Measurements from ENCODE around the gene TLDC2.
A peak's percentile ranks its signal among the peaks of the same experiment; 100 is the strongest.

The TLDC2 gene

GRCh38 chr20:36861875-36862801 is 13.8 kb upstream of the TLDC2 start:
- peak; percentile 80 to 90 for DNase-seq (ENCODE audit: low read depth in 2 of 2)
- peak overlapping the region; percentile 66 to 68 for H3K4me3 ChIP-seq (replicated peaks in 1 of 2; ENCODE audit: low read depth in 2 of 2, low read length in 2 of 2)
- no peak for TF ChIP-seq CTCF (IDR thresholded peaks at IDR 0.05; ENCODE audit: low read depth, low read length)

GRCh38 chr20:36862857-36863668 is 12.9 kb upstream of the TLDC2 start:
- no peak for DNase-seq (ENCODE audit: low read depth in 2 of 2)
- peak overlapping the region; percentile 66 to 68 for H3K4me3 ChIP-seq (replicated peaks in 1 of 2; ENCODE audit: low read depth in 2 of 2, low read length in 2 of 2)
- TF ChIP-seq CTCF (IDR thresholded peaks at IDR 0.05; ENCODE audit: low read depth, low read length): no peak

GRCh38 chr20:36865076-36865860 is 10.7 kb upstream of the TLDC2 start:
- TF ChIP-seq CTCF (IDR thresholded peaks at IDR 0.05; ENCODE audit: low read depth, low read length): no peak
- no peak overlapping the region for H3K4me3 ChIP-seq (replicated peaks in 1 of 2; ENCODE audit: low read depth in 2 of 2, low read length in 2 of 2)
- DNase-seq (ENCODE audit: low read depth in 2 of 2): no peak

- DNase-seq (ENCODE audit: low read depth in 2 of 2): no peak
- no peak for TF ChIP-seq CTCF (IDR thresholded peaks at IDR 0.05; ENCODE audit: low read depth, low read length)
- H3K4me3 ChIP-seq (replicated peaks in 1 of 2; ENCODE audit: low read depth in 2 of 2, low read length in 2 of 2): no peak overlapping the region
Measured at GRCh38 chr20:36865861-36866149, 10.1 kb upstream of the TLDC2 start.

GRCh38 chr20:36866164-36866563 is 9.8 kb upstream of the TLDC2 start:
- H3K4me3 ChIP-seq (replicated peaks in 1 of 2; ENCODE audit: low read depth in 2 of 2, low read length in 2 of 2): no peak overlapping the region
- TF ChIP-seq CTCF (IDR thresholded peaks at IDR 0.05; ENCODE audit: low read depth, low read length): no peak

GRCh38 chr20:36866681-36867495 is 9.1 kb upstream of the TLDC2 start:
- TF ChIP-seq CTCF (IDR thresholded peaks at IDR 0.05; ENCODE audit: low read depth, low read length): no peak
- peak; percentile 32 to 63 for DNase-seq (ENCODE audit: low read depth in 2 of 2)
- no peak overlapping the region for H3K4me3 ChIP-seq (replicated peaks in 1 of 2; ENCODE audit: low read depth in 2 of 2, low read length in 2 of 2)

More at GRCh38 chr20:36866164-36866563, 9.8 kb upstream of the TLDC2 start:
- DNase-seq (ENCODE audit: low read depth in 2 of 2): no peak

All from cardiac fibroblast (primary cell).